K562 (cell line): ENCODE results near the gene SLC26A1. TPM values are rescaled to one million over a fixed set of nuclear protein-coding genes. Genes with fewer than 3 reads are reported as not detected.

ENCODE experiments used
- ATF1 ChIP-seq, 2 experiments: fragments of 450-650 bp in 1 of 2; IDR thresholded peaks; 2 replicates each; pipeline ENCODE4 v1.6.1; 2016; ENCODE audit warnings: missing compliant biosample characterization in 1 of 2, missing genetic modification characterization in 1 of 2
- CEBPB ChIP-seq: fragments of 450-650 bp; IDR thresholded peaks from 2 replicates; pipeline ENCODE4 v1.6.1; 2016; ENCODE audit warnings: missing genetic modification characterization, missing compliant biosample characterization
- CTBP1 ChIP-seq: fragments of 450-650 bp; IDR thresholded peaks from 2 replicates; pipeline ENCODE4 v1.6.1; 2016; ENCODE audit warnings: borderline replicate concordance
- CXXC5 ChIP-seq: fragments of 250-450 bp; sonication (Bioruptor Pico); IDR thresholded peaks from 2 replicates; pipeline ENCODE4 v1.8.0; 2022; ENCODE audit warnings: inconsistent platforms, mild to moderate bottlenecking, moderate library complexity
- DACH1 ChIP-seq: fragments of 450-650 bp; IDR thresholded peaks from 2 replicates; pipeline ENCODE4 v1.6.1; 2018; ENCODE audit not compliant: partially characterized antibody
- HSF4 ChIP-seq: fragments of 250-450 bp; sonication (Bioruptor Pico); IDR thresholded peaks from 2 replicates; pipeline ENCODE4 v2.1.2; 2022; ENCODE audit warnings: mild to moderate bottlenecking, moderate library complexity, borderline replicate concordance
- MAFF ChIP-seq: IDR thresholded peaks from 2 replicates; pipeline ENCODE4 v1.6.1; 2012; ENCODE audit warnings: low read length, improper control_type of control experiment
- MAFK ChIP-seq: IDR thresholded peaks from 2 replicates; pipeline ENCODE4 v1.6.1; 2011; ENCODE audit warnings: low read length, improper control_type of control experiment
- MAZ ChIP-seq, 2 experiments: fragments of 450-650 bp in 1 of 2; sonication (generic) in 1 of 2; formaldehyde crosslinking; IDR thresholded peaks in 1 of 2; conservative IDR thresholded peaks in 1 of 2; 2 replicates each; pipeline versions ENCODE4 v1.4.0 to v1.5.0; 2020; ENCODE audit warnings: mild to moderate bottlenecking in 1 of 2, missing genetic modification reagents in 1 of 2
- MTA2 ChIP-seq: fragments of 450-650 bp; IDR thresholded peaks from 2 replicates; pipeline ENCODE4 v1.6.1; 2016; ENCODE audit warnings: low read depth
- NRF1 ChIP-seq, 2 experiments: fragments of 450-650 bp; IDR thresholded peaks in 1 of 2; conservative IDR thresholded peaks in 1 of 2; 2 replicates each; pipeline ENCODE4 v1.6.1; 2014; ENCODE audit warnings: mild to moderate bottlenecking in 2 of 2
- PTTG1 ChIP-seq: fragments of 450-650 bp; IDR thresholded peaks from 2 replicates; pipeline ENCODE4 v1.6.1; 2016; ENCODE audit warnings: low read depth, mild to moderate bottlenecking, missing genetic modification characterization, missing compliant biosample characterization
- SAP30 ChIP-seq: fragments of 200-600 bp; sonication (generic); IDR thresholded peaks from 2 replicates; pipeline ENCODE4 v1.6.1; 2012; ENCODE audit warnings: borderline replicate concordance, low read depth, mild to moderate bottlenecking, moderate library complexity, low read length, control low read depth, inconsistent platforms; ENCODE audit not compliant: insufficient read depth, poor library complexity, severe bottlenecking
- SPI1 ChIP-seq: IDR thresholded peaks from 2 replicates; pipeline ENCODE4 v1.6.1; 2011; ENCODE audit warnings: low read depth, low read length, control low read depth, borderline replicate concordance
- TRIM24 ChIP-seq, 2 experiments: fragments of 450-650 bp; IDR thresholded peaks; 2 replicates each; pipeline ENCODE4 v1.6.1; 2016
- ZFX ChIP-seq: sonication (generic); formaldehyde crosslinking; IDR thresholded peaks from 2 replicates; pipeline ENCODE4 v1.8.0; 2022; ENCODE audit warnings: mild to moderate bottlenecking, missing genetic modification reagents, moderate library complexity
- ZNF316 ChIP-seq: fragments of 450-650 bp; IDR thresholded peaks from 2 replicates; pipeline ENCODE4 v1.6.1; 2016
- ZNF584 ChIP-seq: fragments of 200-800 bp; sonication (Bioruptor generic); IDR thresholded peaks from 2 replicates; pipeline ENCODE4 v1.6.1; 2016; ENCODE audit warnings: low read depth, mild to moderate bottlenecking, missing genetic modification characterization, missing compliant biosample characterization
- ZNF589 ChIP-seq: fragments of 200-800 bp; sonication (Bioruptor generic); IDR thresholded peaks from 2 replicates; pipeline ENCODE4 v1.6.1; 2016; ENCODE audit warnings: low read depth, missing genetic modification characterization, missing compliant biosample characterization
- polyA plus RNA-seq, 8 experiments: library from polyadenylated mRNA; depleted of rRNA in 4 of 8; stranded (reverse) in 5 of 8; unstranded in 3 of 8; fragments of >200 nt; fragmentation: Nextera tagmentation in 2 of 8; fragmentation: Illumina TruSeq in 1 of 8; extraction: Ambion mirVana in 2 of 8; extraction: Trizol in 1 of 8; gene quantifications; 2 replicates each; pipeline versions ENCODE4 v1.2.1 to v1.2.3, GENCODE V29; 2011 to 2014; ENCODE audit warnings: inconsistent platforms in 1 of 8, missing spikeins in 1 of 8
- total RNA-seq, 7 experiments: library from RNA; depleted of rRNA in 6 of 7; stranded (reverse); fragments of >200 nt in 6 of 7; fragmentation: Illumina TruSeq in 2 of 7; extraction: Trizol in 2 of 7; gene quantifications; 2 replicates each; pipeline versions ENCODE4 v1.2.1 to v1.2.3, GENCODE V29; 2011 to 2021; ENCODE audit warnings: low replicate concordance in 1 of 7
- TF ChIP-seq, protein P1 (sequence below), 2 experiments: fragments of 450-650 bp; IDR thresholded peaks; 2 replicates each; pipeline ENCODE4 v1.6.1; 2016; ENCODE audit warnings: mild to moderate bottlenecking in 2 of 2, borderline replicate concordance in 1 of 2, low read depth in 1 of 2, moderate library complexity in 1 of 2

SLC26A1 gene
- total and polyA plus RNA-seq, 9 of the 15 experiments (the other 6 are each of a cell fraction or from before 2014, with no cell fraction given) = 0.11 to 4.2 (median 0.95) TPM

DNA sequence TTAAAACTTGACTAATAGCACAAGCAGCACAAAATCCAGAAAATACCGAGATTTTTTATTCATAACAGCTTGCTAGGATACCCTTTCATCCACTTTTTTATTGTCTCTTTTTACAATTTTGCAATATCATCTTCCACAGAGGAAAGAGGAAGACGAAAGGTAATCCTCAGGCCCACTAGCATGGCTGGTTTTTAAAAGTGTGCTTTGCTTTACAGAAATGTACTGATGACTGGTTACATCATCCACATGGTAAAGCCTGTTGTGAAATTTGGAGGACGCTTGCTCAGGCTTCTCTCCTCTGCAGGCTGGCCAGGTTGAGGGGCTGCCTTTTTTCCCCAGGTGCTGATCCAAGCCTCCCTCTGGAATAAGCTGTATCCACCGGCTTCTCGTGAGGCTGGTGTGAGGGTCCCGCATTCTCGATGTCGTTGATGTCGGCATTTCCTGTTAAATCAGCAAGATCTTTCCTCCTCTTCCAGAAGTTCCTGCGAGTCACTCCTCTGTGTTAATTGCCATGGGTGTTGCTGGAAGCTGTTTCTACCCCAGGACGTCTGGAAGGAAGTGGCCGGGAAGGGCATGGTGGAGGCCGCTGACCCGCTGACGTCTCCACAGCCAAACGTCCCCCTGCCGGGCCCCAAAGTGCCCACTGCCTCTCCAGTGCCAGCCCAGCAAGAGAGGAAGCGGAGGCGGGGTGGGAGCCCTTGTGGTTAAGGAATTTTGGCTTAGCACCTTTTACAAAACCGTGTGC lies 14.1 kb downstream of the SLC26A1 start (continued):
- TF ChIP-seq PTTG1 (tag) (no peak; the same call in 1 of the 2 replicates), HSF4 (no peak), CTBP1 (peak; percentile 32; the same call in 1 of the 2 replicates), DACH1 (no peak), CEBPB (tag) (peak; percentile 95), MAFK (0 out of 2 replicates have a peak, but pooled peaks have one; percentile 5), MAZ (CRISPR knock-in tag; conservative IDR thresholded peaks at IDR 0.05 in 1 of 2, IDR thresholded peaks at IDR 0.05 in 1 of 2) (0 out of 4 replicates have a peak, but pooled peaks of 1 of the 2 experiments have one; percentile 15), SPI1 (peak; percentile 55; the same call in 1 of the 2 replicates), SAP30 (no peak), ZNF589 (CRISPR knock-in tag) (0 out of 2 replicates have a peak, but pooled peaks have one; percentile 18), ZNF316 (peak; percentile 16; the same call in 1 of the 2 replicates), NRF1 (conservative IDR thresholded peaks at IDR 0.05 in 1 of 2, IDR thresholded peaks at IDR 0.05 in 1 of 2) (peak in 1 of 2 experiments; percentile 50; a peak in 3 of 4 replicates), ZNF584 (CRISPR knock-in tag) (peak; percentile 47; the same call in 1 of the 2 replicates), ATF1 (CRISPR knock-in tag; IDR thresholded peaks at IDR 0.05) (no peak), ATF1 (tag; IDR thresholded peaks at IDR 0.05) (no peak), ZFX (CRISPR knock-in tag) (peak; percentile 30; the same call in 1 of the 2 replicates), CXXC5 (CRISPR knock-in tag) (peak; percentile 49), TRIM24 (IDR thresholded peaks at IDR 0.05) (peak in 1 of 2 experiments; percentile 23; a peak in 1 of 4 replicates), MAFF (no peak), MTA2 (no peak)
- TF ChIP-seq, protein P1, sequence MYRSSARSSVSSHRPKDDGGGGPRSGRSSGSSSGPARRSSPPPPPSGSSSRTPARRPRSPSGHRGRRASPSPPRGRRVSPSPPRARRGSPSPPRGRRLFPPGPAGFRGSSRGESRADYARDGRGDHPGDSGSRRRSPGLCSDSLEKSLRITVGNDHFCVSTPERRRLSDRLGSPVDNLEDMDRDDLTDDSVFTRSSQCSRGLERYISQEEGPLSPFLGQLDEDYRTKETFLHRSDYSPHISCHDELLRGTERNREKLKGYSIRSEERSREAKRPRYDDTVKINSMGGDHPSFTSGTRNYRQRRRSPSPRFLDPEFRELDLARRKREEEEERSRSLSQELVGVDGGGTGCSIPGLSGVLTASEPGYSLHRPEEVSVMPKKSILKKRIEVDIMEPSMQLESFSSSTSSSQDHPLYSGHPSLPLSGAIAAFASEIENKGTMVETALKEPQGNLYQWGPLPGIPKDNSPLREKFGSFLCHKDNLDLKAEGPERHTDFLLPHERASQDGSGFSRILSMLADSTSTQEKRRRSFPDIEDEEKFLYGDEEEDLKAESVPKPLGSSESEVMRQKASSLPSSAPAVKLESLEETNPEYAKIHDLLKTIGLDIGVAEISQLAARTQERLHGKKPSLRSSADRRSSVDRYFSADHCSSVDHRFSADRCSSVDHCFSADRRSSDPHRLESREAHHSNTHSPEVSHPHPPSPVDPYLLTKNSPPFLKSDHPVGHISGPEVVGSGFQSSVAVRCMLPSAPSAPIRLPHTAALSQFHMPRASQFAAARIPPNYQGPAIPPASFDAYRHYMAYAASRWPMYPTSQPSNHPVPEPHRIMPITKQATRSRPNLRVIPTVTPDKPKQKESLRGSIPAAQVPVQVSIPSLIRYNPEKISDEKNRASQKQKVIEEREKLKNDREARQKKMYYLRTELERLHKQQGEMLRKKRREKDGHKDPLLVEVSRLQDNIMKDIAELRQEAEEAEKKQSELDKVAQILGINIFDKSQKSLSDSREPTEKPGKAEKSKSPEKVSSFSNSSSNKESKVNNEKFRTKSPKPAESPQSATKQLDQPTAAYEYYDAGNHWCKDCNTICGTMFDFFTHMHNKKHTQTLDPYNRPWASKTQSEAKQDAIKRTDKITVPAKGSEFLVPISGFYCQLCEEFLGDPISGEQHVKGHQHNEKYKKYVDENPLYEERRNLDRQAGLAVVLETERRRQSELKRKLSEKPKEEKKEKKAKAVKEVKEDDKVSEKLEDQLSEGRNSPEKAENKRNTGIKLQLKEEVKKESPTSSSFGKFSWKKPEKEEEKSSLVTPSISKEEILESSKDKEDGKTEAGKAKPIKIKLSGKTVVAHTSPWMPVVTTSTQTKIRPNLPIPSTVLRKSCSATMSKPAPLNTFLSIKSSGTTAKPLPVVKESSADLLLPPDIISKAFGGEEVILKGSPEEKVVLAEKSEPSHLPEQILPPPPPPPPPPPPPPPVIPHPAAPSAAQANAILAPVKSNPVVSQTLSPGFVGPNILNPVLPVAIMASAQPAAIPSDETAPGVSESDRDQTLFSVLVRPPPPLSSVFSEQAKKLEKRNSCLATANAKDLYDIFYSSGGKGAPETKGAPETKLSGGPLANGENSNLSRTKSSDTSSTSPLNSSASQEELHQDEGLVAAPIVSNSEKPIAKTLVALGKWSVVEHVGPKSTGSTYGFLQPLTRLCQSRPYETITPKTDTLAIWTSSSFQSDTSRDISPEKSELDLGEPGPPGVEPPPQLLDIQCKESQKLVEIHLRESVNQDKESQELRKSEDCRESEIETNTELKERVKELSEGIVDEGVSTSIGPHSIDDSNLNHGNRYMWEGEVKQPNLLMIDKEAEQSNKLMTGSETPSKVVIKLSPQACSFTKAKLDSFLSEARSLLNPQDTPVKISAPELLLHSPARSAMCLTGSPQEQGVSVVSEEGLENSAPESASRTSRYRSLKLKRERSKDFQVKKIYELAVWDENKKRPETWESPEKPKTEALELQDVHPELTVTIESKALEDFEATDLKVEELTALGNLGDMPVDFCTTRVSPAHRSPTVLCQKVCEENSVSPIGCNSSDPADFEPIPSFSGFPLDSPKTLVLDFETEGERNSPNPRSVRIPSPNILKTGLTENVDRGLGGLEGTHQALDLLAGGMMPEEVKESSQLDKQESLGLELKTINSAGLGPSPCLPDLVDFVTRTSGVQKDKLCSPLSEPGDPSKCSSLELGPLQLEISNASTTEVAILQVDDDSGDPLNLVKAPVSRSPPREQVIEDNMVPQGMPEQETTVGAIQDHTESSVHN (IDR thresholded peaks at IDR 0.05; ENCODE audit: borderline replicate concordance in 1 of 2, low read depth in 1 of 2) = 0 out of 4 replicates have a peak, but pooled peaks of 1 of the 2 experiments have one; percentile 22
